A673 (cell line): ENCODE results near the gene FUT2.

Source experiments
- CTCF ChIP-seq: fragments of 300-800, 200-600 bp; sonication (generic); conservative IDR thresholded peaks from 2 replicates; pipeline ENCODE4 v1.5.1; 2017; ENCODE audit warnings: low read depth, mild to moderate bottlenecking, antibody characterized with exemption, low read length, moderate library complexity, mixed read lengths
- EZH2 ChIP-seq: fragments of 200-600 bp; sonication (generic); IDR thresholded peaks from 2 replicates; pipeline ENCODE4 v1.6.1; 2017; ENCODE audit warnings: borderline replicate concordance, low read depth, mild to moderate bottlenecking, mixed read lengths, antibody characterized with exemption, low read length; ENCODE audit not compliant: poor library complexity, severe bottlenecking

- TF ChIP-seq EZH2 (no peak), CTCF (peak; percentile 94)
Observed at GRCh38 chr19:48674921-48675824, 20.6 kb upstream of the FUT2 start.
